AG04450 (cell line): ENCODE data around the gene SMAD6. TPM values are rescaled to one million over a fixed set of nuclear protein-coding genes. Genes with fewer than 3 reads are reported as not detected.

Source experiments
- CTCF ChIA-PET: fragments of 300-600, 350-600 bp; formaldehyde crosslinking; extraction: SDS; loops from one replicate; lab custom pipeline; 2022; ENCODE audit warnings: antibody characterized with exemption, inconsistent platforms; lab: Charles Lee
- POLR2A ChIA-PET: fragments of 350-600 bp; formaldehyde crosslinking; extraction: SDS; loops from one replicate; lab custom pipeline; 2021; ENCODE audit warnings: antibody characterized with exemption, inconsistent platforms; lab: Yijun Ruan, JAX
- DNase-seq: peaks from one replicate; pipeline ENCODE4 v3.0.0-alpha.2; 2011; ENCODE audit warnings: low read depth, low spot score
- H3K27ac ChIP-seq: one replicate; pipeline ENCODE4 v1.5.1; 2012; ENCODE audit warnings: low read depth, low read length, control low read depth
- H3K27me3 ChIP-seq: one replicate; pipeline ENCODE4 v1.6.0; 2012; ENCODE audit warnings: low read length; ENCODE audit not compliant: control insufficient read depth, insufficient read depth
- H3K4me3 ChIP-seq: 2 replicates; pipeline ENCODE4 v1.5.1; 2011; ENCODE audit warnings: mild to moderate bottlenecking, low read depth, low read length, control low read depth
- H3K9me3 ChIP-seq: 2 replicates; pipeline ENCODE4 v1.5.1; 2012; ENCODE audit warnings: low read length; ENCODE audit not compliant: control insufficient read depth, insufficient read depth
- CTCF ChIP-seq: IDR thresholded peaks from 2 replicates; pipeline ENCODE4 v1.5.1; 2011; ENCODE audit warnings: low read depth, low read length, control low read depth, inconsistent platforms
- polyA plus RNA-seq: library from polyadenylated mRNA; depleted of rRNA; stranded (reverse); fragments of >200 nt; gene quantifications from 2 replicates; pipeline ENCODE4 v1.2.3, GENCODE V29; 2011

SMAD6 gene
- polyA plus RNA-seq, 1 experiment: 1.8 TPM

GRCh38 chr15:66721954-66722353, 19.9 kb downstream of the SMAD6 start:
- POLR2A ChIA-PET: no interaction called here
- Histone ChIP-seq H3K27ac (no peak overlapping the region), H3K4me3 (no peak overlapping the region), H3K9me3 (no peaks in the 10 kb centered on the region), H3K27me3 (no peaks in the 10 kb centered on the region)
- CTCF ChIA-PET: interaction anchor here (1.8 to 1.9 kb wide), 2 partner anchors 103 to 130 kb away, joined by 6 to 7 read pairs; no protein-coding TSS in a partner anchor
- no peak for TF ChIP-seq CTCF
- no peak for DNase-seq

GRCh38 chr15:66722757-66723540, 20.9 kb downstream of the SMAD6 start:
- POLR2A ChIA-PET: interaction anchor here (0.8 to 1.5 kb wide), 2 partner anchors 9 to 41 kb away, joined by 3 read pairs; no protein-coding TSS in a partner anchor
- peak overlapping the region; percentile 25 for H3K27ac ChIP-seq
- H3K4me3 ChIP-seq: no peak overlapping the region
- CTCF ChIA-PET: interaction anchor here (1.0 to 1.9 kb wide), 2 partner anchors 129 to 131 kb away, joined by 3 to 7 read pairs; no protein-coding TSS in a partner anchor
- TF ChIP-seq CTCF: no peak
- DNase-seq: no peak
- H3K9me3 ChIP-seq: no peaks in the 10 kb centered on the region
- no peaks in the 10 kb centered on the region for H3K27me3 ChIP-seq

GRCh38 chr15:66723826-66724731, 22.0 kb downstream of the SMAD6 start:
- Histone ChIP-seq H3K9me3 (no peaks in the 10 kb centered on the region), H3K27ac (peak overlapping the region; percentile 25), H3K4me3 (no peak overlapping the region), H3K27me3 (no peaks in the 10 kb centered on the region)
- DNase-seq: peak; percentile 57
- ChIA-PET CTCF (interaction anchor here (0.9 to 1.9 kb wide), 4 partner anchors 17 to 130 kb away, joined by 3 to 7 read pairs (median 4); no protein-coding TSS in a partner anchor), POLR2A (interaction anchor here (0.7 to 1.5 kb wide), 3 partner anchors 10 to 40 kb away, joined by 3 to 4 read pairs (median 3); no protein-coding TSS in a partner anchor)
- TF ChIP-seq CTCF: no peak

GRCh38 chr15:66724732-66725463, 22.9 kb downstream of the SMAD6 start:
- no peak for TF ChIP-seq CTCF
- POLR2A ChIA-PET: no interaction called here
- DNase-seq: no peak
- Histone ChIP-seq H3K27me3 (no peaks in the 10 kb centered on the region), H3K4me3 (no peak overlapping the region), H3K27ac (no peak overlapping the region), H3K9me3 (no peaks in the 10 kb centered on the region)
- CTCF ChIA-PET: interaction anchor here (0.7 to 1.1 kb wide), 2 partner anchors 18 to 127 kb away, joined by 3 to 4 read pairs; no protein-coding TSS in a partner anchor
